ENCODE results near the gene BFSP1.

The BFSP1 gene

GRCh38 chr20:17467120-17467655 is 64.0 kb downstream of the BFSP1 start:
- no peak for TF ChIP-seq CTCF (IDR thresholded peaks at IDR 0.05)

- no peak for TF ChIP-seq CTCF (IDR thresholded peaks at IDR 0.05)
Observed at GRCh38 chr20:17466641-17467040, 64.5 kb downstream of the BFSP1 start.

GRCh38 chr20:17465236-17465635 is 65.9 kb downstream of the BFSP1 start:
- no peak for TF ChIP-seq CTCF (IDR thresholded peaks at IDR 0.05)

GRCh38 chr20:17463711-17464110 is 67.5 kb downstream of the BFSP1 start:
- TF ChIP-seq CTCF (IDR thresholded peaks at IDR 0.05), result no peak

- TF ChIP-seq CTCF (IDR thresholded peaks at IDR 0.05), result no peak
Observed at GRCh38 chr20:17461941-17462340, 69.2 kb downstream of the BFSP1 start.

GRCh38 chr20:17460119-17460518 is 71.1 kb downstream of the BFSP1 start:
- TF ChIP-seq CTCF (IDR thresholded peaks at IDR 0.05), result no peak

GRCh38 chr20:17457588-17458190 is 73.5 kb downstream of the BFSP1 start:
- TF ChIP-seq CTCF (IDR thresholded peaks at IDR 0.05), result no peak

- TF ChIP-seq CTCF (IDR thresholded peaks at IDR 0.05), result no peak
Observed at GRCh38 chr20:17457079-17457478, 74.1 kb downstream of the BFSP1 start.
